ENCODE measurements around the gene HMGCL. TPM values are rescaled to one million over a fixed set of nuclear protein-coding genes. Genes with fewer than 3 reads are reported as not detected.

The HMGCL gene
- total RNA-seq, 1 donor from 2014 or later: 20.7 TPM

GRCh38 chr1:23845163-23845562 lies 19.9 kb upstream of the HMGCL start:
- H3K36me3 ChIP-seq: no peaks in the 10 kb centered on the region
- H4K20me1 ChIP-seq (ENCODE audit: low read depth): no peaks in the 10 kb centered on the region
- H3K9me3 ChIP-seq (ENCODE audit: low read depth): no peaks in the 10 kb centered on the region
- no peak overlapping the region for H3K27ac ChIP-seq
- H3K9me3 Mint-ChIP-seq: no peaks in the 10 kb centered on the region
- no peaks in the 10 kb centered on the region for H3K36me3 Mint-ChIP-seq
- peaks cover 7% of the 10 kb centered on the region for H3K27me3 Mint-ChIP-seq (ENCODE audit: insufficient read depth, low read depth)
- no peak overlapping the region for H3K4me3 Mint-ChIP-seq
- H3K4me1 ChIP-seq: no peaks in the 10 kb centered on the region
- no peak overlapping the region for H3K4me2 ChIP-seq
- no peaks in the 10 kb centered on the region for H3K4me1 Mint-ChIP-seq
- no peaks in the 10 kb centered on the region for H3F3A ChIP-seq (ENCODE audit: low read depth)
- peak overlapping the region; percentile 70 for H3K27ac Mint-ChIP-seq
- no peak overlapping the region for H3K9ac ChIP-seq
- no peak for DNase-seq (ENCODE audit: low spot score)
- no peak for TF ChIP-seq CTCF (IDR thresholded peaks at IDR 0.05)
- no peak for TF ChIP-seq EZH2phosphoT487 (IDR thresholded peaks at IDR 0.05)
- no peak for TF ChIP-seq EZH2 (IDR thresholded peaks at IDR 0.05)
- H3K4me3 ChIP-seq: no peak overlapping the region
- H3K79me2 ChIP-seq (ENCODE audit: low read depth): no peaks in the 10 kb centered on the region
- H3K27me3 ChIP-seq: no peaks in the 10 kb centered on the region
- H2AFZ ChIP-seq (replicated peaks): no peak overlapping the region

- TF ChIP-seq EZH2 (IDR thresholded peaks at IDR 0.05) (no peak), EZH2phosphoT487 (IDR thresholded peaks at IDR 0.05) (no peak), CTCF (IDR thresholded peaks at IDR 0.05) (no peak)
- no peaks in the 10 kb centered on the region for H3K36me3 Mint-ChIP-seq
- peaks cover 3% of the 10 kb centered on the region for H3K27me3 Mint-ChIP-seq (ENCODE audit: insufficient read depth, low read depth)
Observed at GRCh38 chr1:23843644-23844043, 18.4 kb upstream of the HMGCL start.

GRCh38 chr1:23838401-23838866 lies 13.2 kb upstream of the HMGCL start:
- peaks cover 10% of the 10 kb centered on the region for H3K27me3 Mint-ChIP-seq (ENCODE audit: insufficient read depth, low read depth)
- H3K27ac Mint-ChIP-seq: no peak overlapping the region
- no peaks in the 10 kb centered on the region for H3K79me2 ChIP-seq (ENCODE audit: low read depth)

More at GRCh38 chr1:23843644-23844043, 18.4 kb upstream of the HMGCL start:
- Histone ChIP-seq H3F3A (ENCODE audit: low read depth) (no peaks in the 10 kb centered on the region), H3K9ac (no peak overlapping the region), H3K27ac (no peak overlapping the region), H3K4me2 (no peak overlapping the region), H3K27me3 (peaks cover 4% of the 10 kb centered on the region), H3K9me3 (ENCODE audit: low read depth) (no peaks in the 10 kb centered on the region), H4K20me1 (ENCODE audit: low read depth) (no peaks in the 10 kb centered on the region), H3K79me2 (ENCODE audit: low read depth) (no peaks in the 10 kb centered on the region), H3K36me3 (no peaks in the 10 kb centered on the region), H3K4me3 (no peak overlapping the region), H3K4me1 (no peaks in the 10 kb centered on the region), H2AFZ (replicated peaks) (no peak overlapping the region)
- no peak for DNase-seq (ENCODE audit: low spot score)
- H3K9me3 Mint-ChIP-seq: no peaks in the 10 kb centered on the region
- peaks cover under 1% of the 10 kb centered on the region for H3K4me1 Mint-ChIP-seq
- no peak overlapping the region for H3K27ac Mint-ChIP-seq
- H3K4me3 Mint-ChIP-seq: no peak overlapping the region

More at GRCh38 chr1:23838401-23838866, 13.2 kb upstream of the HMGCL start:
- DNase-seq (ENCODE audit: low spot score): peak; percentile 59
- TF ChIP-seq EZH2 (IDR thresholded peaks at IDR 0.05): no peak
- no peak for TF ChIP-seq EZH2phosphoT487 (IDR thresholded peaks at IDR 0.05)
- no peak for TF ChIP-seq CTCF (IDR thresholded peaks at IDR 0.05)
- H3K9me3 Mint-ChIP-seq: no peaks in the 10 kb centered on the region
- H3K4me3 ChIP-seq: peak overlapping the region; percentile 41
- no peaks in the 10 kb centered on the region for H4K20me1 ChIP-seq (ENCODE audit: low read depth)
- H3K36me3 Mint-ChIP-seq: no peaks in the 10 kb centered on the region
- no peak overlapping the region for H3K9ac ChIP-seq
- H3K4me3 Mint-ChIP-seq: peak overlapping the region; percentile 80
- peaks cover 31% of the 10 kb centered on the region for H3K27me3 ChIP-seq
- H2AFZ ChIP-seq (replicated peaks): peak overlapping the region; percentile 83
- peaks cover 4% of the 10 kb centered on the region for H3K4me1 ChIP-seq
- H3K9me3 ChIP-seq (ENCODE audit: low read depth): no peaks in the 10 kb centered on the region
- H3F3A ChIP-seq (ENCODE audit: low read depth): peaks cover 5% of the 10 kb centered on the region
- no peak overlapping the region for H3K27ac ChIP-seq
- H3K4me1 Mint-ChIP-seq: peaks cover 5% of the 10 kb centered on the region
- H3K36me3 ChIP-seq: no peaks in the 10 kb centered on the region
- peak overlapping the region; percentile 77 for H3K4me2 ChIP-seq

Measured in neural progenitor cell (in vitro differentiated cells).